ENCODE data around the gene FADS3.

Gene FADS3

GRCh38 chr11:61905801-61906521, 14.6 kb upstream of the FADS3 start:
- Histone ChIP-seq H3K27ac (ENCODE audit: low read length) (no peak overlapping the region), H4K20me1 (ENCODE audit: insufficient read depth, low read length) (0 out of 2 replicates have a peak, but pooled peaks cover 2% of the 10 kb centered on the region), H3K79me2 (ENCODE audit: insufficient read depth, low read length) (no peaks in the 10 kb centered on the region), H3K9ac (ENCODE audit: low read depth, low read length) (no peak overlapping the region), H3K36me3 (ENCODE audit: insufficient read depth, low read length) (no peaks in the 10 kb centered on the region), H3K27me3 (ENCODE audit: insufficient read depth, low read length, poor library complexity) (no peaks in the 10 kb centered on the region), H2AFZ (ENCODE audit: low read depth, low read length) (no peak overlapping the region), H3K9me3 (ENCODE audit: insufficient read depth, low read length, severe bottlenecking) (no peaks in the 10 kb centered on the region), H3K4me1 (ENCODE audit: insufficient read depth, low read length) (no peaks in the 10 kb centered on the region), H3K4me3 (ENCODE audit: low read depth in 1 of 2, low read length in 2 of 2) (no peak overlapping the region), H3K4me2 (ENCODE audit: insufficient read depth, low read length) (no peak overlapping the region)
- no peak for DNase-seq
- no peak for TF ChIP-seq CTCF (IDR thresholded peaks at IDR 0.05; ENCODE audit: borderline replicate concordance, extremely low read depth, low read length, poor library complexity, severe bottlenecking)
- TF ChIP-seq EZH2 (IDR thresholded peaks at IDR 0.05; ENCODE audit: borderline replicate concordance, low read depth, low read length, severe bottlenecking): no peak
- ATAC-seq (ENCODE audit: insufficient read depth, low read depth): no peak

- no peak for ATAC-seq (ENCODE audit: insufficient read depth, low read depth)
Observed at GRCh38 chr11:61905067-61905696, 13.8 kb upstream of the FADS3 start.

GRCh38 chr11:61904539-61905048, 13.2 kb upstream of the FADS3 start:
- H3K27ac ChIP-seq (ENCODE audit: low read length): no peak overlapping the region
- ATAC-seq (ENCODE audit: insufficient read depth, low read depth) (no peak), DNase-seq (no peak)
- TF ChIP-seq CTCF (IDR thresholded peaks at IDR 0.05; ENCODE audit: borderline replicate concordance, extremely low read depth, low read length, poor library complexity, severe bottlenecking): no peak
- no peak for TF ChIP-seq EZH2 (IDR thresholded peaks at IDR 0.05; ENCODE audit: borderline replicate concordance, low read depth, low read length, severe bottlenecking)
- no peak overlapping the region for H2AFZ ChIP-seq (ENCODE audit: low read depth, low read length)
- no peaks in the 10 kb centered on the region for H3K4me1 ChIP-seq (ENCODE audit: insufficient read depth, low read length)
- 0 out of 2 replicates have a peak, but pooled peaks cover 2% of the 10 kb centered on the region for H4K20me1 ChIP-seq (ENCODE audit: insufficient read depth, low read length)
- no peak overlapping the region for H3K4me3 ChIP-seq (ENCODE audit: low read depth in 1 of 2, low read length in 2 of 2)
- H3K9ac ChIP-seq (ENCODE audit: low read depth, low read length): no peak overlapping the region
- H3K36me3 ChIP-seq (ENCODE audit: insufficient read depth, low read length): no peaks in the 10 kb centered on the region
- no peak overlapping the region for H3K4me2 ChIP-seq (ENCODE audit: insufficient read depth, low read length)
- no peaks in the 10 kb centered on the region for H3K79me2 ChIP-seq (ENCODE audit: insufficient read depth, low read length)
- H3K27me3 ChIP-seq (ENCODE audit: insufficient read depth, low read length, poor library complexity): no peaks in the 10 kb centered on the region
- H3K9me3 ChIP-seq (ENCODE audit: insufficient read depth, low read length, severe bottlenecking): no peaks in the 10 kb centered on the region

More at GRCh38 chr11:61905067-61905696, 13.8 kb upstream of the FADS3 start:
- no peaks in the 10 kb centered on the region for H3K79me2 ChIP-seq (ENCODE audit: insufficient read depth, low read length)
- H3K4me1 ChIP-seq (ENCODE audit: insufficient read depth, low read length): no peaks in the 10 kb centered on the region
- no peak overlapping the region for H3K9ac ChIP-seq (ENCODE audit: low read depth, low read length)
- no peaks in the 10 kb centered on the region for H3K36me3 ChIP-seq (ENCODE audit: insufficient read depth, low read length)
- 0 out of 2 replicates have a peak, but pooled peaks cover 2% of the 10 kb centered on the region for H4K20me1 ChIP-seq (ENCODE audit: insufficient read depth, low read length)
- H2AFZ ChIP-seq (ENCODE audit: low read depth, low read length): no peak overlapping the region
- DNase-seq: no peak
- no peak overlapping the region for H3K4me3 ChIP-seq (ENCODE audit: low read depth in 1 of 2, low read length in 2 of 2)
- TF ChIP-seq CTCF (IDR thresholded peaks at IDR 0.05; ENCODE audit: borderline replicate concordance, extremely low read depth, low read length, poor library complexity, severe bottlenecking) (no peak), EZH2 (IDR thresholded peaks at IDR 0.05; ENCODE audit: borderline replicate concordance, low read depth, low read length, severe bottlenecking) (no peak)
- no peaks in the 10 kb centered on the region for H3K27me3 ChIP-seq (ENCODE audit: insufficient read depth, low read length, poor library complexity)
- no peak overlapping the region for H3K27ac ChIP-seq (ENCODE audit: low read length)
- no peaks in the 10 kb centered on the region for H3K9me3 ChIP-seq (ENCODE audit: insufficient read depth, low read length, severe bottlenecking)
- no peak overlapping the region for H3K4me2 ChIP-seq (ENCODE audit: insufficient read depth, low read length)
